Left ventricle myocardium inferior (tissue), 1 donor: ENCODE measurements around the gene FGD2. TPM values are rescaled to one million over a fixed set of nuclear protein-coding genes. Genes with fewer than 3 reads are reported as not detected.

ENCODE experiments used
- DNase-seq: peaks from one replicate; pipeline ENCODE4 v3.0.0-alpha.2; 2020
- H3K27ac ChIP-seq: fragments of 200-600 bp; replicated peaks from 2 replicates; pipeline ENCODE4 v1.8.0; 2021
- H3K27me3 ChIP-seq: fragments of 200-600 bp; 2 replicates; pipeline ENCODE4 v1.8.0; 2021; ENCODE audit warnings: low read depth
- H3K36me3 ChIP-seq: fragments of 200-600 bp; 2 replicates; pipeline ENCODE4 v1.8.0; 2021
- H3K4me1 ChIP-seq: fragments of 200-600 bp; 2 replicates; pipeline ENCODE4 v1.8.0; 2021
- H3K4me3 ChIP-seq: fragments of 200-600 bp; 2 replicates; pipeline ENCODE4 v1.8.0; 2021; ENCODE audit warnings: mild to moderate bottlenecking, moderate library complexity
- H3K9me3 ChIP-seq: fragments of 200-600 bp; replicated peaks from 2 replicates; pipeline ENCODE4 v1.8.0; 2021
- CTCF ChIP-seq: fragments of 200-600 bp; IDR thresholded peaks from 2 replicates; pipeline ENCODE4 v1.8.0; 2021; ENCODE audit warnings: antibody characterized with exemption, mild to moderate bottlenecking, borderline replicate concordance
- intact Hi-C: fragments of 100-400 bp; cut with micrococcal nuclease; formaldehyde crosslinking; loops from one replicate; pipeline ENCODE4 v1.11.0; 2022
- total RNA-seq: library from RNA; stranded (reverse); fragmentation: NEBNext Ultra II Directional; extraction: Animal tissue kit (Norgen Biotek cat#: 25700); gene quantifications from one replicate; pipeline ENCODE4 v1.2.1, GENCODE V29; 2021
- donor health status: DM: no; HTN: yes; CAD: no; lungs with severe emphysema.

FGD2 gene
- total RNA-seq, 1 donor from 2014 or later = 6.0 TPM

GRCh38 chr6:36976509-36976908, 28.9 kb upstream of the FGD2 start:
- intact Hi-C loops = loop anchor here (10.0 kb wide), 1 partner anchor 82 kb away; no protein-coding TSS in a partner anchor
- peaks cover 76% of the 10 kb centered on the region for H3K36me3 ChIP-seq

GRCh38 chr6:36976931-36977330, 28.5 kb upstream of the FGD2 start:
- H3K36me3 ChIP-seq = peaks cover 73% of the 10 kb centered on the region
- H3K4me3 ChIP-seq = no peak overlapping the region
- H3K27ac ChIP-seq = peak overlapping the region; percentile 85
- H3K9me3 ChIP-seq = no peaks in the 10 kb centered on the region
- H3K27me3 ChIP-seq = no peaks in the 10 kb centered on the region
- intact Hi-C loops = loop anchor here (10.0 kb wide), 1 partner anchor 82 kb away; no protein-coding TSS in a partner anchor
- no peak for DNase-seq
- no peak for TF ChIP-seq CTCF
- peaks cover 100% of the 10 kb centered on the region for H3K4me1 ChIP-seq

More at GRCh38 chr6:36976509-36976908, 28.9 kb upstream of the FGD2 start:
- no peaks in the 10 kb centered on the region for H3K9me3 ChIP-seq
- TF ChIP-seq CTCF = no peak
- DNase-seq = no peak
- peak overlapping the region; percentile 85 for H3K27ac ChIP-seq
- H3K4me1 ChIP-seq = peaks cover 100% of the 10 kb centered on the region
- no peak overlapping the region for H3K4me3 ChIP-seq
- H3K27me3 ChIP-seq = no peaks in the 10 kb centered on the region

- peak overlapping the region; percentile 85 for H3K27ac ChIP-seq
- no peak for DNase-seq
- peak; percentile 51 for TF ChIP-seq CTCF
- intact Hi-C loops = loop anchor here (10.0 kb wide), 1 partner anchor 83 kb away; no protein-coding TSS in a partner anchor
- H3K36me3 ChIP-seq = peaks cover 67% of the 10 kb centered on the region
- no peak overlapping the region for H3K4me3 ChIP-seq
- H3K4me1 ChIP-seq = peaks cover 100% of the 10 kb centered on the region
- no peaks in the 10 kb centered on the region for H3K9me3 ChIP-seq
- no peaks in the 10 kb centered on the region for H3K27me3 ChIP-seq
These were observed 27.9 kb upstream of the FGD2 start for GRCh38 chr6:36977470-36977941.

DNA sequence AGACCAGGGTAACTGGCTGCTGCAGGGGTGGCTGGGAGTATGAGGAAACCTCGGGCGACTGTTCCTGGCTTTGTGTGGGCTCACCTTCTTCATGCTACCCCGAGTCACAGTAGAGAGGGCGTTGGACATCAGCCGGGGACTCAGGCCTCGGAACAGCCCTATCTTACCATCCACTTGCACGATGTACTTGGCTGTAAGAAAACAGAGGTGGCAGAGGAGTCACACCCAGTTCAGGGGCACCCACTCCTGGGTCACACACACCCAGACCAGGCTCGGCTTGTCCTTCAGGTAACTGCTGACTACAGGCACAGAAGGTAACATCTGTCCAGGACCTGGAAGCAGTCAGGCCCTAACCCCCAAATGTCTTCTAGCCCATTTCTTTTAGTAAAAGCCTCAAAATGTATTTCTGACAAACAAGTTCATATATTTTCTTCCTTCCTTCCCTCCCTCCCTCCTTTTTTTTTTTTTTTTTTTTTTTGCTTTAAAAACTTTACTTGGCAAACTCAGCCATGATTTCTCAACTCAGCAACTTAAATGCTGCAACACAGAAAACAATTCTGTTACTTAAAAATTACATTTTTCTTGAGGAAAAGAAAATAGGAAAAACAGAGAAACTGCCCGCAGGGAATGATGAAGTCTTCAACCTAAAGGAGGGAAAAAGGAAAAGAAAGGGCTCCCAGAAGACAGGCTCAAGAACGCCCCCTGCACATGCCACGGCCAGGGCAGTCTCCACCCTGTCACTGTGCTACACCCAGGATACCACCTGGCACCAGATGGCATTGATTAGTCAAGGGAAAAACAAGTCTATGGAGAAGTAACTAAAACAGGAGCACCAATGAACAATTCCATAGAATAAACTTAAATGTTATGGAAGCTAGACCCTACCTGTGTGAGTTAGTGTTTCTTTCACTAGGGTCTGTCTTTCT, 26.8 kb upstream of the FGD2 start:
- no peak for TF ChIP-seq CTCF
- no peaks in the 10 kb centered on the region for H3K9me3 ChIP-seq
- H3K4me3 ChIP-seq = no peak overlapping the region
- intact Hi-C loops = loop anchor here (10.0 kb wide), 1 partner anchor 84 kb away; no protein-coding TSS in a partner anchor
- H3K27ac ChIP-seq = peak overlapping the region; percentile 85
- H3K4me1 ChIP-seq = peaks cover 100% of the 10 kb centered on the region
- DNase-seq = no peak
- H3K36me3 ChIP-seq = peaks cover 55% of the 10 kb centered on the region
- no peaks in the 10 kb centered on the region for H3K27me3 ChIP-seq

- Histone ChIP-seq H3K4me3 (no peak overlapping the region), H3K27ac (peak overlapping the region; percentile 85), H3K4me1 (peaks cover 100% of the 10 kb centered on the region), H3K36me3 (peaks cover 49% of the 10 kb centered on the region), H3K9me3 (no peaks in the 10 kb centered on the region), H3K27me3 (no peaks in the 10 kb centered on the region)
- intact Hi-C loops = loop anchor here (10.0 kb wide), 1 partner anchor 85 kb away; no protein-coding TSS in a partner anchor
- no peak for DNase-seq
- peak; percentile 68 for TF ChIP-seq CTCF
These were observed 26.1 kb upstream of the FGD2 start for GRCh38 chr6:36979347-36979742.
